Mucosa of descending colon (tissue), 3 donors: ENCODE measurements around the gene VPS36. TPM values are rescaled to one million over a fixed set of nuclear protein-coding genes. Genes with fewer than 3 reads are reported as not detected.

Experiments used
- ATAC-seq: fragments of 200-7000 bp; cut with Tn5 transposase; one replicate; pipeline ENCODE4 v1.9.1; 2020; ENCODE audit warnings: mild to moderate bottlenecking, moderate library complexity
- DNase-seq, 3 donors: peaks; one replicate each; pipeline ENCODE4 v3.0.0-alpha.2; 2020
- H3K36me3 ChIP-seq: fragments of 200-600 bp; one replicate; pipeline ENCODE4 v1.8.0; 2021; ENCODE audit warnings: low read depth, mild to moderate bottlenecking
- H3K4me1 ChIP-seq: fragments of 200-600 bp; one replicate; pipeline ENCODE4 v1.8.0; 2021; ENCODE audit warnings: low read depth, mild to moderate bottlenecking
- H3K4me3 ChIP-seq: fragments of 200-600 bp; one replicate; pipeline ENCODE4 v1.8.0; 2021; ENCODE audit warnings: mild to moderate bottlenecking
- H3K9me3 ChIP-seq: fragments of 200-600 bp; one replicate; pipeline ENCODE4 v1.8.0; 2021; ENCODE audit warnings: mild to moderate bottlenecking
- CTCF ChIP-seq: fragments of 200-600 bp; IDR thresholded peaks from one replicate; pipeline ENCODE4 v1.8.0; 2022; ENCODE audit warnings: antibody characterized with exemption, mild to moderate bottlenecking
- intact Hi-C, 2 donors: fragments of 100-400 bp; cut with DNase I in 1 of 2; cut with micrococcal nuclease in 1 of 2; formaldehyde crosslinking; loops; one replicate each; pipeline versions ENCODE4 v1.11.0 to v1.11.1; 2022; cut with DNase I, micrococcal nuclease
- total RNA-seq, 3 donors: library from RNA; stranded (reverse); fragmentation: NEBNext Ultra II Directional in 2 of 3; extraction: Animal tissue kit (Norgen Biotek cat#: 25700) in 2 of 3; gene quantifications; one replicate each; pipeline versions ENCODE4 v1.2.1 to v1.2.4, GENCODE V29; 2021 to 2023
- donor health status: DM: no; HTN: no; CAD: no; lungs with moderate emphysema.
- donor health status: DM: no; HTN: no; CAD: no.
- donor health status: DM: no; HTN: yes; CAD: no.

The VPS36 gene
- total RNA-seq, 3 donors from 2014 or later: 44.3 to 71.3 (median 58.1) TPM

GRCh38 chr13:52463526-52463925 is 13.1 kb upstream of the VPS36 start:
- Histone ChIP-seq H3K4me3 (no peak overlapping the region), H3K4me1 (no peaks in the 10 kb centered on the region), H3K36me3 (no peaks in the 10 kb centered on the region), H3K9me3 (no peaks in the 10 kb centered on the region)
- no peak for TF ChIP-seq CTCF
- DNase-seq (no peak), ATAC-seq (no peak)
- intact Hi-C loops: no loop called here

GRCh38 chr13:52461265-52461664 is 10.8 kb upstream of the VPS36 start:
- DNase-seq: no peak
- H3K4me3 ChIP-seq: no peak overlapping the region
- no peaks in the 10 kb centered on the region for H3K9me3 ChIP-seq
- no peaks in the 10 kb centered on the region for H3K36me3 ChIP-seq
- intact Hi-C loops: no loop called here
- no peak for TF ChIP-seq CTCF
- ATAC-seq: no peak
- peaks cover 6% of the 10 kb centered on the region for H3K4me1 ChIP-seq

- H3K9me3 ChIP-seq: no peaks in the 10 kb centered on the region
- TF ChIP-seq CTCF: no peak
- intact Hi-C loops: loop anchor here in 1 of 2 donors (10.0 kb wide), 1 partner anchor 115 kb away; no protein-coding TSS in a partner anchor
- H3K36me3 ChIP-seq: no peaks in the 10 kb centered on the region
- no peak overlapping the region for H3K4me3 ChIP-seq
- no peak for DNase-seq
- ATAC-seq: no peak
- H3K4me1 ChIP-seq: peaks cover 10% of the 10 kb centered on the region
Observed at GRCh38 chr13:52459668-52460067, 9.2 kb upstream of the VPS36 start.

GRCh38 chr13:52455677-52456041 is 5.2 kb upstream of the VPS36 start:
- Histone ChIP-seq H3K9me3 (no peaks in the 10 kb centered on the region), H3K4me3 (peak overlapping the region; percentile 68), H3K36me3 (no peaks in the 10 kb centered on the region), H3K4me1 (peaks cover 10% of the 10 kb centered on the region)
- intact Hi-C loops: loop anchor here in 1 of 2 donors (10.0 kb wide), 1 partner anchor 111 kb away; no protein-coding TSS in a partner anchor
- ATAC-seq: peak; percentile 65
- peak; percentile 80 to 84 (median 83) for DNase-seq
- TF ChIP-seq CTCF: no peak

GRCh38 chr13:52454820-52455676 is 4.6 kb upstream of the VPS36 start, which contains the start of gene CKAP2:
Gene CKAP2, plus strand, starts transcription at chr13:52455478. Its CDS starts 79 bp downstream, at chr13:52455557.
- ATAC-seq (peak; percentile 89), DNase-seq (peak; percentile 95 to 97 (median 96))
- TF ChIP-seq CTCF: no peak
- intact Hi-C loops: loop anchor here in 1 of 2 donors (10.0 kb wide), 1 partner anchor 110 kb away; no protein-coding TSS in a partner anchor
- Histone ChIP-seq H3K9me3 (no peaks in the 10 kb centered on the region), H3K4me1 (peaks cover 10% of the 10 kb centered on the region), H3K36me3 (no peaks in the 10 kb centered on the region), H3K4me3 (peak within 1 kb of the TSS; percentile 68)
